Fibroblast of villous mesenchyme (primary cell): ENCODE data around the gene SLC22A17. TPM values are rescaled to one million over a fixed set of nuclear protein-coding genes. Genes with fewer than 3 reads are reported as not detected.
A peak's percentile ranks its signal among the peaks of the same experiment; 100 is the strongest.
"Not testable (repeated sequence)": the region's sequence is repeated elsewhere in the genome, so short reads cannot be mapped to it uniquely, and the experiment has no call there.

Experiments used
- DNase-seq: peaks from one replicate; pipeline ENCODE4 v3.0.0-alpha.2; 2010; ENCODE audit warnings: low read depth
- H3K4me3 ChIP-seq: 2 replicates; pipeline ENCODE4 v1.5.1; 2011; ENCODE audit warnings: low read depth, mild to moderate bottlenecking, low read length
- CTCF ChIP-seq: IDR thresholded peaks from 2 replicates; pipeline ENCODE4 v1.5.1; 2012; ENCODE audit warnings: low read depth, mild to moderate bottlenecking, low read length; ENCODE audit not compliant: insufficient read depth
- total RNA-seq: library from RNA; depleted of rRNA; stranded (reverse); fragments of >200 nt; gene quantifications from 2 replicates; pipeline ENCODE4 v1.2.3, GENCODE V29; 2012

The SLC22A17 gene
- total RNA-seq, 1 donor: 16.4 TPM

- no peak overlapping the region for H3K4me3 ChIP-seq
- TF ChIP-seq CTCF: no peak
- no peak for DNase-seq
Measured at GRCh38 chr14:23339506-23340268, 13.0 kb downstream of the SLC22A17 start.

GRCh38 chr14:23335623-23336022 is 17.1 kb downstream of the SLC22A17 start:
- no peak for TF ChIP-seq CTCF
- no peak for DNase-seq
- H3K4me3 ChIP-seq: no peak overlapping the region

- peak; percentile 83 for DNase-seq
- TF ChIP-seq CTCF: peak; percentile 83
Measured at GRCh38 chr14:23327947-23328744, 24.5 kb downstream of the SLC22A17 start.

GRCh38 chr14:23326491-23327332 is 26.0 kb downstream of the SLC22A17 start:
- no peak for TF ChIP-seq CTCF
- H3K4me3 ChIP-seq: no peak overlapping the region
- no peak for DNase-seq

More at GRCh38 chr14:23327947-23328744, 24.5 kb downstream of the SLC22A17 start:
- no peak overlapping the region for H3K4me3 ChIP-seq

GRCh38 chr14:23325746-23326145 is 26.9 kb downstream of the SLC22A17 start:
- H3K4me3 ChIP-seq, DNase-seq: not testable (repeated sequence)

GRCh38 chr14:23324993-23325392 is 27.7 kb downstream of the SLC22A17 start:
- TF ChIP-seq CTCF: no peak
- no peak for DNase-seq
- no peak overlapping the region for H3K4me3 ChIP-seq
